Prostate gland (tissue), 2 donors: ENCODE measurements around the gene PDXDC1.
"Not testable (repeated sequence)": the region's sequence is repeated elsewhere in the genome, so short reads cannot be mapped to it uniquely, and the experiment has no call there.

ENCODE experiments used
- POLR2A ChIP-seq: fragments of 450-650 bp; IDR thresholded peaks from one replicate; pipeline ENCODE4 v1.6.1; 2016; ENCODE audit warnings: antibody characterized with exemption, mild to moderate bottlenecking
- POLR2AphosphoS5 ChIP-seq: sonication (generic); formaldehyde crosslinking; IDR thresholded peaks from one replicate; pipeline ENCODE4 v1.6.1; 2017; ENCODE audit warnings: antibody characterized with exemption
- TF ChIP-seq, protein P1 (sequence below), 4 experiments: fragments of 200-600 bp in 2 of 4; fragments of 450-650 bp in 2 of 4; sonication (generic) in 2 of 4; IDR thresholded peaks; 1 replicate in 3 of 4; 2 replicates in 1 of 4; pipeline ENCODE4 v1.5.1; 2016 to 2019; ENCODE audit warnings: antibody characterized with exemption in 4 of 4, mild to moderate bottlenecking in 2 of 4, moderate library complexity in 2 of 4

DNA sequence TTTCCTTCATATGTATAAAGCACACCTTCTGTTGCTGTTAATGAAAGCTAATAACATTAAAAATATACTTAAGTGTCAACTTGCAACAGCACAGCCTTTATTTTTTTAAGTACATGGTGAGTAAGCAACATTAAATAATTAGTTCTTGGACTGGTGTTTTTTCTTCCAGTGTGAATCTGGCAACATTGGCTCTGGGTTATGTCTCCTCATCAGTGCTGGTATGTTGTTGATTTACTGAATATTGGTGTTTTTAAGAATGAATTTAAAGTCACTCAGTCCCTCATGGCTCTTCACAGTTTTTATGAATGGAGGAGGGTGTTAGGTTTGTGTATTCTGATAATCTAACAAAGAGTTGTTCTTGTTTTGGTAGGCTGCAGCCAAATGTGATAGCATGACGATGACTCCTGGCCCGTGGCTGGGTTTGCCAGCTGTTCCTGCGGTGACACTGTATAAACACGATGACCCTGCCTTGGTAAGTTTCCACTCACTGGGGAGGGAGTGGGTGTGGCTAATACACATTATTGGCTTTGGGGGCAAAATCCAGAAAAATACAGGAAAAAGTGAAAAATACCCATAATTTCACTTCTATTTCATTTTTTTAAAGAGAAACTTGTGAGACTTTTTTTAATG, 42.2 kb downstream of the PDXDC1 start:
- TF ChIP-seq, protein P1, sequence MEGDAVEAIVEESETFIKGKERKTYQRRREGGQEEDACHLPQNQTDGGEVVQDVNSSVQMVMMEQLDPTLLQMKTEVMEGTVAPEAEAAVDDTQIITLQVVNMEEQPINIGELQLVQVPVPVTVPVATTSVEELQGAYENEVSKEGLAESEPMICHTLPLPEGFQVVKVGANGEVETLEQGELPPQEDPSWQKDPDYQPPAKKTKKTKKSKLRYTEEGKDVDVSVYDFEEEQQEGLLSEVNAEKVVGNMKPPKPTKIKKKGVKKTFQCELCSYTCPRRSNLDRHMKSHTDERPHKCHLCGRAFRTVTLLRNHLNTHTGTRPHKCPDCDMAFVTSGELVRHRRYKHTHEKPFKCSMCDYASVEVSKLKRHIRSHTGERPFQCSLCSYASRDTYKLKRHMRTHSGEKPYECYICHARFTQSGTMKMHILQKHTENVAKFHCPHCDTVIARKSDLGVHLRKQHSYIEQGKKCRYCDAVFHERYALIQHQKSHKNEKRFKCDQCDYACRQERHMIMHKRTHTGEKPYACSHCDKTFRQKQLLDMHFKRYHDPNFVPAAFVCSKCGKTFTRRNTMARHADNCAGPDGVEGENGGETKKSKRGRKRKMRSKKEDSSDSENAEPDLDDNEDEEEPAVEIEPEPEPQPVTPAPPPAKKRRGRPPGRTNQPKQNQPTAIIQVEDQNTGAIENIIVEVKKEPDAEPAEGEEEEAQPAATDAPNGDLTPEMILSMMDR (IDR thresholded peaks at IDR 0.05): not testable (repeated sequence)
- TF ChIP-seq POLR2A, POLR2AphosphoS5: not testable (repeated sequence)
